Activated T-cell treated with anti-CD3 and anti-CD28 coated beads for 48 hours (primary cell): Measurements from ENCODE around the gene FAM81A.
"Not testable (repeated sequence)": the region's sequence is repeated elsewhere in the genome, so short reads cannot be mapped to it uniquely, and the experiment has no call there.

ENCODE experiments used
- DNase-seq: peaks from one replicate; pipeline ENCODE4 v3.0.0-alpha.2; 2020; ENCODE audit warnings: low read depth

FAM81A gene

DNA sequence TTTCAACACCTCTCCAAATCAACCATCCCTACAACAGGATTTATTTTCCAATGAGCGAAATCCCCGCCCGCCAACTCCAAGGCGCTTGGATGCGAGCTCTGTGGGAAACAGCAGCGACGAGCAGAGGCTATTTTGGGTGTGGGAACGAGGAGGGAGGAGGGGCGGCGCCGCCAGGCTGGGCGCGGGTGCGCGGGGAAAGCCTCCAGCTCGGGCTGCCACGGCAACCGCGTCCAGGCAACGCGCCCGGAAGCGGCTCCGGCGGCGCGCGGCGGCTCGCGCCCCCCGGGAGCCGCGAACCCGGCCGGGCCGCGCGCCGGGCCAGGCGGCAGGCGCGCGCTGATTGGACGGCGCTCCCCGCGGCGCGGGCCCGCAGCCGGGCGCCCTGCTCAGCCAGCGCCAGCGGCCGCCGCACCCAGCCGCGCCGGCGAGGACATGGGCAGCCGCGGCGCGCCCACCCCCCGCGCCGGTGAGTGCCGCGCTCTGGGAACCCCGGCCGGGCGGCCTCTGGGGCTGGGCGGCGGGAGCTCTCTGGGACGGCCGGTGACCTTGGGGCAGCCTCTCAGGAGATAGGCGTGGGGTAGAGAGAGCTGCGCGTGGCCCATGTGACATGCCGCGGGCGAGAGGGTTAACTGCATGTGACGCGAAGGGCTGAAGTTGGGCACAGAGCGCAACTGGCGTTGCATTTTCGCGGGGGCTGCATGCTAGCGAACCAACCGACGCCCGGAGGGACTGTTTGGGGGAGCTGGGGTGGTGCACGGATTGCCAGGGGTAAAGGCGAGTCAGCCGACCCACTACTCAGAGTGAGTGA, at the start of gene FAM81A:
FAM81A (plus strand) TSS at position 370 of the 808 bp plus-strand sequence. CDS start 20,441 bp downstream, outside the sequence.
- DNase-seq = peak; percentile 37

DNA sequence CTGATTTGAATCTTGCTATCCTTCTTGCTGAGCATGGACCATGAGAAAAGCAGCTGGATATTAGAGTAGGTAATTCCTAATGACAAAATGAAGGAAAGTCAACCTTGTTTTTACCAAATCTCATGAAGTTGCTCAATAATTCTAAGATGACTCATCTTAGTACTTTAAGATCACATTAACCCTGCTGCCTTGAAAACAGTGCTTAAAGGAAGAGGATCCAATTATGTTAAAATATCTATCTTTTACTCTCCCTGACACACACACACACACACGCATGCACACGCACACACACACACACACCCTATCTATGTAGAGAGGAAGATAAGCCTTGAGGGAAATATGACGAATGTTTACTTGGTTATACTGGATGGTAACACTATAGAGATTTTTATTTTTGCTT, 49.3 kb upstream of the FAM81A start:
- no peak for DNase-seq

DNA sequence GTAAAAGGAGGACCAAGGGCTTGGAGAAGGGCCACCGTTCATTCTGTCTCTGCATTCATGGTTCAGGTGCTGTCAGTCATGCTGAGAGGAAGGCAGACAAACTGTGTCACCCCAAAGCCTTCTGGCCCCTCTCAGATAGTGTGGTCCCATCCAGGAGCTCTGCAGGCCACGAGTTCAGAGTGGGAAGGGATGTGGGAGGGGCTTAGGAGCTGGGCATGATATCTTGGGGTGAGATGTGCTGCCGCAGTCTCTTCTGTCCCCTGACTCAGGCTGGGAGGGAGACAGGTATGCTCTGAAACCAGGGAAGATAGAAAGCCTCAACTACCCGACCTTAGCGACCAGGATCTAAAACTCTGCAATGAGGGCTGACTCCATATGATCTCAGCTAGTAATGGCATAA, 45.7 kb upstream of the FAM81A start:
- no peak for DNase-seq

DNA sequence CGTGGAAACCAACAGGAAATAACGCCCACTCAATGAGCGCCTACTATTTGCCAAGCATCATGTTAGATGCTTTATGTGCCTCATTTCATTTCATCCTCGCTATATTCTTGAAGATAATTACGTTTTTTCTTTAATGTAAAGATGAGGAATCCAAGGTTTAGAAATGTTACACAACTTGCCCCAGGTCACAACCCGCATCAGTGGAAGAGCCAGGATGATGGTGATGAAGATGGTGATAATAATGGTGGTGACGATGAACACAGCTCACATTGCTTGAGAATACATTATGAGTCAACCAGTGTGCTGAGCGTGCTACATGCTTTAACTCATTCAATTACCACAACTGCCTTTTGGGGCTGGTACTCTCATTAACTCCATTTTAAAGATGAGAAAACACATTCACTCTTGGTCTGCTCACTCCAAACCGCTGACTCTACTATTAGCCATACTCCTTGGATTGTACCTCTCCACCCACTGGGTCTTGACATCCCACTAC, 43.8 kb upstream of the FAM81A start:
- DNase-seq = no peak

DNA sequence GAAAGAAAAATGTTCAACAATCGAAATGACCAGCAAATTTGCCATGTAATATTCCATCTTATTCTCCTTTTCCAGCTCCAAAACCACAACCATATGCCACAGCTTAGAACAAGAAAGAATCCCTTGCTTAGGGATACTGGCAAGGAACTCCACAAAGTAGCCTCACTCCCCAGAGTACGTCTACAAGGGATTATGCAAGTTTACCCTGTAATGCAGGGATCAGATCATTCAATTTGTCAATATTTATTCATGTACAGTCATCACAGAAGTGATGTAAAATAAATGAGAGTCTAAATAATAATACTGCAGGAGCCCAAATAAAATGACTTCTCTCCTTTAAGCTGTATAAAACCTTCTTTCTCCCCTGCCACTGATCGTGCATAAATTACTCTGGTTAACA, 41.8 kb upstream of the FAM81A start:
- no peak for DNase-seq

DNA sequence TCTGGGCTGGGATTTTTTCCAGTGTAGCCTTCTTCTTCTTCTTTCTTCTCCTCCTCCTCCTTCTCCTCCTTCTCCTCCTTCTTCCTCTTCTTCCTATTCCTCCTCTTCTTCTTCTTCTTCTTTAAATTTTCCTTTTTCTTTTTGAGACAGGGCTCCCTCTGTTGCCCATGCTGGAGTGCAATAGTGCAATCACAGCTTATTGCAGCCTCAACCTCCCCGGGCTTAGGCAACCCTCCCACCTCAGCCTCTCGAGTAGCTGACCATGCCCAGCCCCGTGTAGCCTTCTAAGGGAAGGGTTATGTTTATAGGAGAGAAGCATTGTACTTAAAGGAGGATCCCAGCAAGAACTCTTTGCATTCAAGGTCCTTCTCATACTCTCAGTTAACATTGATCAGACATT, 41.3 kb upstream of the FAM81A start:
- no peak for DNase-seq

DNA sequence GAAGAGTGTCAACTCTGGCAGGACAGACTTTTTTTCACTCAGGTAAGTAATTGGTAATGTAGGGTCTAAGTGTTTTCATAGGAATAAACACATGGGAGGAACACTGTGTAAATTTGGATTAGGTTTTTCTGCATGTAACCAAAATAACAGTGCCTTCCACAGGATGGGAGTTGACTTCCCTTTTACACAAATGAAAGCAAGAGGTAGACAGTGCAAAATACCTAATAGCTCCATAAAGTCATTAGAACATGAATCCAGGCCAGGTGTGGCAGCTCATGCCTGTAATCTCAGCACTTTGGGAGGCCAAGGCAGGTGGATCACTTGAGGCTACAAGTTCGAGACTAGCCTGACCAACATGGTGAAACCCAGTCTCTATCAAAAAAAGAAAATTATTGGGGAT, 39.8 kb upstream of the FAM81A start:
- no peak for DNase-seq

DNA sequence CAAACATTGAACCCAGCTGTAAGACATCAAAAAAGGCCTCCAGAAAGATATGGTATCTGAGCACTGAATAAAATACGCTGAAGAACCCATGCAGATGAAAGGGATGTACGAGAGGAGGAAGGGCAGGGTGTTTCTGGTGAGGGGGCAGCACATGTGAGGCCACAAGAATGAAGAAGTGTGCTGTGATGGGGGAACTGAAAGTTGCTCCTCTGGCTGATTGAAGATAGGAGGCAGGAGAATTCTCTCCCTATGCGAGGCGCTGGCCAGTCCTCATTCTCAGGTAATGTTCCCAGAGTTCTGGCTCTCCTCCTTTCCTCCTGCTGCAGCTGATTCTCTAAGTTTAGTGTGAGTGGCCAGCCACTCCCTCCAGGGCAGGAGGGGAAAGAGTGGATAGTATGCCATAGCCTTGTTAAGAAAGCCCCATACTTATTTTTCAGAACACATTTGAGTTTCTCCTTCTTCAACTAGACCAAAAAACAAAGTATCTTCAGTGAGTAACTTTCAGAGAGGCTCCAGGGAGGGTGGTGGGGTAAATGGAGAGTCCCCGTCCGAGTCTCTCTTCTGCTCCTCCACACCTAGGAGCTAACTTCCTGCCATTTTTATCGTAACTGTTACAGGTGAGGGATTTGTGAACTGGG, 38.4 kb upstream of the FAM81A start:
- no peak for DNase-seq

DNA sequence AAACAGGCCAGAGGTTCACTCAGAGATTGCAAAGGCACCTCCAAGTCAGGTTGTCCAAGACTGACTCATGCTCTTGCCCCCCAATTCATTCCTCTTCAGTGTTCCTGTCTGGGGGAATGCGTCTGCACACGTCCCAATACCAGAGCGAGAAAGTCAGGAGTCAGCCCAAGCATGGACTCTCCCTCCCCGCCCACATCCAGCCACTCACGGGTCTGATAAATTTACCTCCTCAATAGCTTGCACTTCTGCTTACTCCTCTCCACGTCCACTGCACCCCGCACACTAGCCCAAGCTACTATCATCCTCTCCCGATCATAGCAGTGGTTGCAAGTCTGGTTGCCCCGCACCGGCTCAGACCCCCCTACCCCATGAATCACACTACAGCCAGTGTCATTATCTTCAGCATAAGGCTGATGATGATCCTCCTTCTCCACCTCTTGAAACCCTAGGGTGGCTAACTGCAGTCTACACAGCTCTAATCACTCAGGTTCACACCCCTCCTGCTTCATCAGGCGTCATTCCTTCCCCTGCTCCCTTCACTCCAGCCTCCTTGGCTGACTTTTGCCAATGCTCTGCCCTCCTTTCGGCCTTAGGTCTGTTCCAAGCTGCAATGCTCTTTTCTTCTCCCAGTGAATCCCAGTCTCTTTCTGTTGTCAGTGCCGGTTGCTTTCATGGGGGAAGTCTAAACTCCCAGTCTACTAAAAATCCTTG, 37.7 kb upstream of the FAM81A start:
- DNase-seq = no peak

DNA sequence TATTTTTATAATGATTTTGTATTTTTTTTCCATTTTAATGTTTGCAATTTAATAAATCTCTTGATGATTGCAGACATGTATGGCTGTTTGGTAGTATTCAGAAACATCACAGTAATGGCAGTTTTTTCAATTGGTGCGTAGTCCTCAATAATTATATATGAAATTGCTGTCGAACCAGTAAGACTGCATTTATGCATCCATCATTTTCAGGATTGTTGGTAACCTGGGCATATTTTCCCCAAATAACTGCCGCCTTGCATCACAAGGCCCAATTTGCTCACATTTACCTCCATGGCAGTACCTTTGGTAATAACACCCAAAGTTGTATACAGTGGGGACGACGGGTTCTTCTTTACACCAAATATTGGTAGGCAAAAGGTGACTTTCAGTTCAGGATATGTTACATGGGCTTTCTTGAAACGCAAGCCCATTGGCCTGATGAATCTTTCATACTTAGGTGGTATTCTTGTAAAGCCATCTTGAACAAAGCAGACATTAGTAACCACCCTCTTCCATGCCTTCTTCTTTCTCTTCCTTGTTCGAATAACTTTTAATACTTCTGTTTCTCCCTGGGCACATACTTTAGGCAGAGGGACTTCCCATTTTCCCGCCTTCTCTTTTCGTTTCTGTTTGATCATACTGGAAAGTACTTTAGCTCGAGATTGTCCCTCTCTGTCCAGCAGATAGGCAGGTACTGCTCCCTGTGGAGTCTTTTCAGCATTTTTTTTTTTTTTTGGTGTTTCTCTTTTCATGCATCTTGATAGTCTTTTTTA, 36.7 kb upstream of the FAM81A start:
- DNase-seq = not testable (repeated sequence)

DNA sequence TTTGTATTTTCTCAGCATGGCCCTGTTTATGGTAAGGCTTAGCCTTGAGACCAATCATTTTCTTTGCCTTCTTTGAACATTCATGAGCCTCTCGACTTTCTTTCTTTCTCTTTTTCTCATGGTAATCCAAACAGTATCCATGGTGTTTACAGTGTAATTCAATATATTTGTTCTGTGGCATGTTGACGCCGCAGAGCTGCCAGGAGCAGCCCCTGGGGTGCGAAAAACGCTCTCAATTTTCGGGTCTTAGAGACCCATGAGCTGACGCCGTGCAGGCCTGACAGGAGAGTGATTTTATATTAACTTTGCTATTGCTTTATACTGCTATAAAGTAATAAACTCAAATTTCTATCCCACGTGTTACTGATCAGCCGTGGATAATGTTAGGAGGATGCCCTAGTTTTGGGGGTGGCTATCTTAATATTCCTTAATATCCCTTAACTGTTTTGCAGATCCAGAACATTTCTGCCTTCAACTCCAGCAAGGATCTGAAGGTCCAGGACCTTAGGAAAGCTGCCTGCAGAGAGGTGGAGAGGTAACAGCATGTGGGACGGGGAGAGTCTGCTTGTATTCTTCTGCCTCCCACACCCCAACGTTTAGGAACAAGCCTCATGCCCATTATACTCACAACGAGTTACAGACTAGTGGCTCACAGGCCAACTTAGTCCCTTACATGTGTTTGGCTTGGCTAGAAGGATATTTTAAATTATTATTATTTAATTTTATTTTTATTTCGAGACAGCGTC, 36.0 kb upstream of the FAM81A start:
- no peak for DNase-seq

DNA sequence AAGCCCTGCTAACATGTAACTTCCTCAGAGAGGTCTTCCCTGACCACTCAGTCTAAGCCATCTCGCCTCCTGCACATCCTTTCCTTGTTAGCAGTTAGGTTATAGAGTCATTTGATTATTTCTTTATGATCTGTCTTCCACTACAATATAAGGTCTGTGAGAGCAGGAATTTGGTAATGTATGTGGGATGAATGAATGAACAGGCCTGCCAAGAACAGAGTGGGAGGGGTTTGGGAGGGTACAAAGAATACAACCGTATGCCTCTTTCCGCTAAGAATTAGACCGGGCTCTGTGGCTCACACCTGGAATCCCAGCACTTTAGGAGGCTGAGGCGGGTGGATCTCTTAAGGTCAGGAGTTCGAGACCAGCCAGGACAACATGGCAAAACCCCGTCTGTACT, 32.9 kb upstream of the FAM81A start:
- no peak for DNase-seq

DNA sequence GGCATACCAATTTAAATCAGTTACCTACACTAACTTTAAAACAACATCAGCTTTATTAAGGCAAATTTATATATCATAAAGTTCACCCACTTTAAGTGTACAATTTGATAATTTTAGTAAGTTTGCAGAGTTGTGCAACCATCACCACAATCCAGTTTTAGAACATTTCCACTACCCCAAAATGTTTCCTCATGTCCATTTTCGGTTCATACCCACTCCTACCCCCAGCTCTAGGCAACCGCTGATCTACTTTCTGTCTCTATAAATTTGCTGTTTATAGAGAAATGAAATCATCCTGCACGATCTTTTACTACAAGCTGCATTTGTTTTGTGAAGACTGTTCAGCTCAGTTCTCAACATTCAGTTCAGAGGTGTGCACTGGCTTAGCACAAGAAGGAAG, 31.5 kb upstream of the FAM81A start:
- no peak for DNase-seq

DNA sequence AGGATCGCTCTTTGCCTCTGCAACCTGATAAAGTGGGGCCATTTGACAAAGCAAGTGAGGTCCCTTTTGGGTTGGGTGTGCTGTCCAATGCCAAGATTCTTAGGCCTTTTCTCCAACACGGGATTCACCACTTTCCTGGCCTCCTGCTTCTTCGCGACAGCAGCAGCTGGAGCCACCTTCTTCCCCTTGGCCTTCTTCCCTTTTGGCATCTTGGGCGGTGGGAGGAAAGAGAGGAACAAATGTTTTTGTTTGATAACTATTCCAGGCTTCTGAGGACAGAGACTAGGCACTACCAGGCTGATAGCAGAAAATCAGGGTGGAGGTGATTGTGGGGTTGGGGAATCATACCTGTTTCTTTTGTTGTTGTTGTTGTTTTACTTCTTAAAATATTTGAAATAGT, 30.0 kb upstream of the FAM81A start:
- DNase-seq = no peak

DNA sequence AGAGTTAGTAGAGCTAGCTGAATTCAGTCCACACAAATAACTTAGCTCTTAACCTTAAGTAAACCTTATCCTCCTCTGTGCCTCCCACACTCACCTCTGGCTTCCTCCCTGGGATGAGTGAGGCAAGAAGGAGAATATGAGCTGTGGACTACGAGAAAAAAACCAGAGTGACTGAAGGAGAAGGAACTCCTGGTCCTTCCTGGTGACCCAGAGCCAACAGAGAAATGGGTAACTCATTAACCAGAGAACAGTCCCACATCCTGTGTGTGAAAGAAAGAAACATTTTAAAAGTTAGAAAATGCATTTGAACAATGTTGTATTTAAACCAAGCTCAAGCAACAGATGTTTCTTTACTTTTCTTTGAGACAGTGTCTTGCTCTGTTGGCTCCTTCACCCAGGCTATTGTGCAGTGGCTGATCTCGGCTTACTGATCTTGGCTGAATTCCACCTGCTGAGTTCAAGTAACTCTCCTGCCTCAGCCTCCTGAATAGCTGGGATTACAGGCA, 27.5 kb upstream of the FAM81A start:
- no peak for DNase-seq

DNA sequence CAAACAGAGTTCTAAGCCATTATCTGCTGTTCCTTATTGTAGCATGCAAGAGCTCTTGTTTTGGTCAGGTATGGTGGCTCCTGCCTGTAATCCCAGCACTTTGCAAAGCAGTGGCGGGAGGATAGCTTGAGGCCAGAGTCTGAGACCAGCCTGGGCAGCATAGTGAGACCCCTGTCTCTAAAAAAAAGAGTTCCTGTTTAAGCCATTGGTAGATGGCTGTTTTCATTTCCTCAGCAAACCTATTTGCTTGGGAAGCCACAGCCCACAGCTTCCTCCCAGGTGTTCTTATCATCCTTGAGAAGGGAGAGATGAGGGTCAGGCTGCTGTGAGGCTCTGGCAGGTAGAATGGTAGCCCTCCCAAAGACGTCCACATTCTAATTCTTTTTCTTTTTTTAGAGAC, 24.4 kb upstream of the FAM81A start:
- DNase-seq = no peak

DNA sequence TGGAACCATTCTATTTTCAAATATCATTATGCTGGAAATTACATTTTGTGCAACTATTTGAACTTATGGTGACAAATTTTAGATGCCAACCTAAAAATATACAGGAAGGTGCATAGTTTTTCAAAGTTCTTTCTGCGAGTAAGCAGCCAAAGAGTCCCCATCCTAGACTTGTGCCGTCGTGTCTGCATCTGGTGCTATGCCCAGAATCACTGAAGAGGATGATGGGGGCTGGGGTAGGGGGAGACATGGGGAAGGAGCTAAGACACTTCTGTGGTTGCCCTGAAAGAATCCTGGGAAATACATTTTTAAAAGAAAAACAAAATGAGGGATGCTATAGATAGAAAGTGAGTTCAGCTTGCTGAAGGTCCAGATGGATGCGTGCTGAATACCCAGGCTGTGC, 21.2 kb upstream of the FAM81A start:
- no peak for DNase-seq

DNA sequence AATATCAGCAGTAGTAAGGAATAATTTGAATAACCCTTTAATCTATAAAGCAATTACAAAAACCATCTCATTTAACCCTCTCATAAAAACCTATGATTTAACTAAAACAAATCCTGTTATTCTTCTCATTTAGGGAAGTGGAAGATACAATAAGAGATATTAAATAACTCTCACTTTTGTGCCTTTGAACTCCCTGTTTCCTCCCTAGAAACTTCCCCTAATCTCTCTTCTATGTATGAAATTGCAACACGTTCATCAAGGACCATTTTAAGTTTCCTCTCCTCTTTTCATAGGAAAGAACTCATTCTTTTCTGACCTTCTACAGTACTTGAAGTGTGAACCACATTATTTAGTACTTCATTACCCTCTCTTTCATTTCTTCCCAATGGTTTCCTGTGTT, 18.8 kb upstream of the FAM81A start:
- DNase-seq = no peak

DNA sequence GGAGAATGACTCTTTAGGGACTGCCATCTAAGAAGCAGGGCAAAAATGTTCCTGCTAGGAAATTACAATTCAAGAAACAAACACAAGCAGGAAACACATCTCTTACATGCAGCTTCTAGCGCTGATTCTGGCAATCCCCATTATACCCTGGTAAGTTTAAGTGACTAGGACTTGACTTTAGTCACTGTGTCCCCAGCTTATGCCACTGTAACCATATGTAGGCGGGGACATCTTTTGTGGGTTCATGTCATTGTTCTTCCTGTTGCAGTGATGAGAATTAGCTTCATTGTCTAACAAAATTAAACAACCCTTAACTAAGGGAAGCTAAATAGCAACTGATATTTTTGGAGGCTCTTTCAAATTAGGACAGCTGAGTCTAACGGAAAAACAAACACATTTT, 17.9 kb upstream of the FAM81A start:
- no peak for DNase-seq

DNA sequence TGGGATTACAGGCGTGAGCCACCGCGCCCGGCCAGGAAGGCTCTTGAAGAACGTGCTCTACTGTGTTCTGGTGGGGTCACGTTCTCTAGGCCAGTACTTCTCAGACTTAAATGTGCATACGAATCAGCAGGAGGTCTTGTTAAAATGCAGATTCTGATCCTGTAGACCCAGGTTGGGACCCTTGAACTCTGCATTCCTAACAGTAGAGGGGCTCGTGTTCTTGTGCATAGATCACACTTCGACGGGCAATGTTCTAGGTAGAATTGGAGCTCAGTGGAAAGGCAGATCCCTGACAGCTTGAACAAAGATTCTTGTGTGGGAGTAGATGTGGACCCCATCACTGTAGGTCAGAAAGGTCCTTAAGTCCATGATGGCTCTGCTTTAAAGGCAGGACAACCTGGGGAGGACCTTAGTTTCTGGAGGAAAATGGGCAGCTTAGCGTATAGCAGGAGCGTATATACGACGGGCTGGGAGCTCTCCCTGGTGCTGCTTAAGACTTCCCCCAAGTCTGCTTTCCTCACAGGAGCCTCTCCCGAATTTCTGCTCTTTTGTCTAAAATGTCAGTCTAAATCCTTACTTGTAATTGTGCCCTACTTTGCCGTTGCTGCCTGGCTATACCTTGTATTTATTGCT, 16.9 kb upstream of the FAM81A start:
- DNase-seq = no peak

DNA sequence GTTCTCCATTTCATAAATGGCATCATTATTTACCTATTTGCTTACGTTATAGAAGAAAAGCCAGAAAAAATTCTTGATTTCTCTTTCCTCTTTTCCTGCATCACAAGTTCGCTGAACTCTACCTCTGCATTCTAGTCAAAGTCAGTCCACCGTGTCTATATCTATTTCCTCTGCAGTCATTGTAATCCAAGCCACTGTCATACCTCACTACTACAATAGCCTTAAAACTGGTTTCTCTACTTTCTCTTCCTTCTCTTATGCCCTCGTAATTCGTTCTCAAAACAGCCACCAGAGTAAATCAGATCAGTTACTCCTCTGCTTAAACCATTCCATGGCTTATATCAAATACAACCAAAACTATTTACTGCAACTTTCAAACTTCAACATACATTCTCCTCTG, 13.4 kb upstream of the FAM81A start:
- DNase-seq = no peak
